Measurements from ENCODE around the gene COQ10B.
"Not testable (repeated sequence)": the region's sequence is repeated elsewhere in the genome, so short reads cannot be mapped to it uniquely, and the experiment has no call there.

The COQ10B gene

DNA sequence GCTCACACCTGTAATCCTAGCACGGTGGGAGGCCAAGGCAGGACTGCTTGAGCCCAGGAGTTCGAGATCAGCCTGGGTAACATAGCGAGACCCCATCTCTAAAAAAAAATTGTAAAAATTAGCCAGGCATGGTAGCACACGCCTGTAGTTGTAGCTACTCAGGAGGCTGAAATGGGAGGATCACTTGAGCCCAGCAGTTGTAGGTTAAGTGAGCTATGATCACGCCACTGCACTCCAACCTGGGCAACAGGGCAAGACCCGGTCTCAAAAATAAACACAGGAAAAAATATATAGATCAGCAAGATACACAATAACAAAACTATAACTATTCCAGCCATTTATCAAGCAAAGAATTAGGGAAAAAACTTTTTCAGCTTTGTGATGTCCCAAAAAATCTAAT is 21.5 kb upstream of the COQ10B start:
- WGBS (ENCODE audit: insufficient coverage, insufficient read length) = no CpG with 5 or more reads among the region's 6 CpGs
- H3K4me3 ChIP-seq (ENCODE audit: low read length) = no peak overlapping the region
- no peak overlapping the region for H3K27ac ChIP-seq (ENCODE audit: low read length)
- H3K36me3 ChIP-seq (ENCODE audit: control insufficient read depth, insufficient read depth, low read length) = no peaks in the 10 kb centered on the region
- H3K27me3 ChIP-seq (ENCODE audit: control insufficient read depth, insufficient read depth, low read length) = no peaks in the 10 kb centered on the region
- no peak for DNase-seq (ENCODE audit: low read depth, low spot score)
- H3K9me3 ChIP-seq (ENCODE audit: control insufficient read depth, insufficient read depth, low read length) = no peaks in the 10 kb centered on the region
- peaks cover 1% of the 10 kb centered on the region; the same call in 1 of the 2 replicates for H3K4me1 ChIP-seq (ENCODE audit: control insufficient read depth, insufficient read depth, low read length)

GRCh38 chr2:197432527-197432926 is 20.8 kb upstream of the COQ10B start:
- H3K4me3 ChIP-seq (ENCODE audit: low read length); H3K27ac ChIP-seq (ENCODE audit: low read length); H3K4me1 ChIP-seq (ENCODE audit: control insufficient read depth, insufficient read depth, low read length); H3K27me3 ChIP-seq (ENCODE audit: control insufficient read depth, insufficient read depth, low read length); H3K36me3 ChIP-seq (ENCODE audit: control insufficient read depth, insufficient read depth, low read length); DNase-seq (ENCODE audit: low read depth, low spot score); H3K9me3 ChIP-seq (ENCODE audit: control insufficient read depth, insufficient read depth, low read length): not testable (repeated sequence)
- WGBS (ENCODE audit: insufficient coverage, insufficient read length) = no CpG with 5 or more reads among the region's 6 CpGs

- H3K36me3 ChIP-seq (ENCODE audit: control insufficient read depth, insufficient read depth, low read length) = no peaks in the 10 kb centered on the region
- no peaks in the 10 kb centered on the region for H3K27me3 ChIP-seq (ENCODE audit: control insufficient read depth, insufficient read depth, low read length)
- H3K4me1 ChIP-seq (ENCODE audit: control insufficient read depth, insufficient read depth, low read length) = peaks cover 1% of the 10 kb centered on the region; the same call in 1 of the 2 replicates
- no peaks in the 10 kb centered on the region for H3K9me3 ChIP-seq (ENCODE audit: control insufficient read depth, insufficient read depth, low read length)
- no CpG with 5 or more reads among the region's 11 CpGs for WGBS (ENCODE audit: insufficient coverage, insufficient read length)
- peak overlapping the region; percentile 99; the same call in 1 of the 2 replicates for H3K4me3 ChIP-seq (ENCODE audit: low read length)
- no peak overlapping the region for H3K27ac ChIP-seq (ENCODE audit: low read length)
- DNase-seq (ENCODE audit: low read depth, low spot score) = no peak
These were observed 19.4 kb upstream of the COQ10B start for GRCh38 chr2:197433780-197434438.

GRCh38 chr2:197434541-197435513 is 18.5 kb upstream of the COQ10B start, which contains the start of gene SF3B1:
TSS of gene SF3B1 (minus strand) at chr2:197435028. CDS start at chr2:197434999, 29 bp downstream.
- H3K36me3 ChIP-seq (ENCODE audit: control insufficient read depth, insufficient read depth, low read length) = no peaks in the 10 kb centered on the region
- H3K9me3 ChIP-seq (ENCODE audit: control insufficient read depth, insufficient read depth, low read length) = no peaks in the 10 kb centered on the region
- H3K4me1 ChIP-seq (ENCODE audit: control insufficient read depth, insufficient read depth, low read length) = peaks cover under 1% of the 10 kb centered on the region; the same call in 1 of the 2 replicates
- no peaks in the 10 kb centered on the region for H3K27me3 ChIP-seq (ENCODE audit: control insufficient read depth, insufficient read depth, low read length)
- H3K4me3 ChIP-seq (ENCODE audit: low read length) = peak within 1 kb of the TSS; percentile 99
- WGBS (ENCODE audit: insufficient coverage, insufficient read length) = no CpG with 5 or more reads among the region's 74 CpGs
- no peak within 1 kb of the TSS for H3K27ac ChIP-seq (ENCODE audit: low read length)
- DNase-seq (ENCODE audit: low read depth, low spot score) = peak; percentile 95

DNA sequence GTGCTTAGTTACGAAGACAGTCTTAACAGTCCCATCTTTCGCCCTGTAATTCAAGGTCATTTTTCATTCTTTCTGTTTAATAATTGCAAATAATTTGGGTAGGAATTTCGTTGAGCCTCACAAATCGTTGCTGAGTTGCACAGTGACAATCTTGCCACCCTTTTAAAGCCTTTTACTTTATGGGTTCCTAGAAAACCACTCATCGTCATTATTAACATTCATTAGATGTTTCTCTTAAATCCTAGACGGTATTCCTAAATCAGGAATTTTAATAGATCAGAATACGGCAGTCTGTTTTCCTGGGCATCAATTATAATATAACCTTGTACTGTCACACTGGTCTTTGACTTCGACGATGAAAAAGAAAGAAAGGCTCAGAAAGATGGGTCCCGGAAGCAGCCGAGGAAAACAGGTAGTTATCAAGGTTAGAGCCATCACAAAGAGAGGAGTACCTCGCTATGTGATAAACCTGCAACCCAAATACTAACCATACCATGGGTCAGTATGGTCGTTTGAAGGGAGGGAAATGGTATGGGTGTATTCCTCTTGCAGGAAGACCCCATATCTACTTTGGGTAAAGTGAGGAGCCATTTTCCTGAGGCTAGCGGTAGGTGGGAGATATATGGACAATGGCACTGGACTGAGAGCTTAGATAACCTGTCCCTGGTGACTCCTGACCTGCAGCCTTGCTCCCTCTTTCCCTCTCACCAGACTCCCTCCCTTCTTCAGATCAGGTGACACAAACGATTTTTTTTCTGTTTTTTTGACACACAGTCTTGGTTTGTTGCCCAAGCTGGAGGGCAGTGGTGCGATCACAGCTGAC is 17.5 kb upstream of the COQ10B start:
- DNase-seq (ENCODE audit: low read depth, low spot score) = no peak
- WGBS (ENCODE audit: insufficient coverage, insufficient read length) = no CpG with 5 or more reads among the region's 16 CpGs
- H3K4me1 ChIP-seq (ENCODE audit: control insufficient read depth, insufficient read depth, low read length) = no peaks in the 10 kb centered on the region; the same call in 1 of the 2 replicates
- no peaks in the 10 kb centered on the region for H3K27me3 ChIP-seq (ENCODE audit: control insufficient read depth, insufficient read depth, low read length)
- H3K4me3 ChIP-seq (ENCODE audit: low read length) = peak overlapping the region; percentile 99; the same call in 1 of the 2 replicates
- no peak overlapping the region for H3K27ac ChIP-seq (ENCODE audit: low read length)
- no peaks in the 10 kb centered on the region for H3K36me3 ChIP-seq (ENCODE audit: control insufficient read depth, insufficient read depth, low read length)
- H3K9me3 ChIP-seq (ENCODE audit: control insufficient read depth, insufficient read depth, low read length) = no peaks in the 10 kb centered on the region

- no peaks in the 10 kb centered on the region for H3K36me3 ChIP-seq (ENCODE audit: control insufficient read depth, insufficient read depth, low read length)
- no peak overlapping the region for H3K4me3 ChIP-seq (ENCODE audit: low read length)
- no peaks in the 10 kb centered on the region; the same call in 1 of the 2 replicates for H3K4me1 ChIP-seq (ENCODE audit: control insufficient read depth, insufficient read depth, low read length)
- H3K9me3 ChIP-seq (ENCODE audit: control insufficient read depth, insufficient read depth, low read length) = no peaks in the 10 kb centered on the region
- WGBS (ENCODE audit: insufficient coverage, insufficient read length) = no CpG with 5 or more reads among the region's 2 CpGs
- H3K27me3 ChIP-seq (ENCODE audit: control insufficient read depth, insufficient read depth, low read length) = no peaks in the 10 kb centered on the region
- DNase-seq (ENCODE audit: low read depth, low spot score) = no peak
- no peak overlapping the region for H3K27ac ChIP-seq (ENCODE audit: low read length)
These were observed 16.0 kb upstream of the COQ10B start for GRCh38 chr2:197437380-197437779.

- H3K27ac ChIP-seq (ENCODE audit: low read length) = no peak overlapping the region
- no peaks in the 10 kb centered on the region for H3K36me3 ChIP-seq (ENCODE audit: control insufficient read depth, insufficient read depth, low read length)
- no peak overlapping the region for H3K4me3 ChIP-seq (ENCODE audit: low read length)
- WGBS (ENCODE audit: insufficient coverage, insufficient read length) = no CpG with 5 or more reads among the region's 5 CpGs
- no peak for DNase-seq (ENCODE audit: low read depth, low spot score)
- H3K9me3 ChIP-seq (ENCODE audit: control insufficient read depth, insufficient read depth, low read length) = no peaks in the 10 kb centered on the region
- no peaks in the 10 kb centered on the region for H3K4me1 ChIP-seq (ENCODE audit: control insufficient read depth, insufficient read depth, low read length)
- no peaks in the 10 kb centered on the region for H3K27me3 ChIP-seq (ENCODE audit: control insufficient read depth, insufficient read depth, low read length)
These were observed 10.5 kb upstream of the COQ10B start for GRCh38 chr2:197442857-197443256.

DNA sequence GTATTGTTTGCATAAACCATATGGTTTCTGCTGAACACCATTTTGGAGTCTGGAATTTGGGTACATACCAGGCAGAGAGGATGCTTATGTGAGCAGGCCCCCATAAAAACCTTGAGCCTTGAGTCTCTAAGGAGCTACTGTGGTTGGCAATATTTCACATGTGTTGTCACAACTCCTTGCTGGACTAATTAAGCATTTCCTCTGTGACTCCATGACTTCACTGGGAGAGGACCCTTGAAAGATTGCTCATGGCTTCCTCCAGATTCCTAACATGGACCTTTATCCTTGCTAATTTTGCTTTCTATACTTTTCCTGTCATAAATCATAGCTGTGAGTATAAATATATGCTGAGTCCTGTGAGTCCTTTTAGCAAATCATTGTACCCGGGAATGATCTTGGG is 7.6 kb upstream of the COQ10B start:
- H3K4me3 ChIP-seq (ENCODE audit: low read length) = no peak overlapping the region
- H3K27me3 ChIP-seq (ENCODE audit: control insufficient read depth, insufficient read depth, low read length) = no peaks in the 10 kb centered on the region
- H3K27ac ChIP-seq (ENCODE audit: low read length) = no peak overlapping the region
- H3K4me1 ChIP-seq (ENCODE audit: control insufficient read depth, insufficient read depth, low read length) = no peaks in the 10 kb centered on the region
- no peaks in the 10 kb centered on the region for H3K9me3 ChIP-seq (ENCODE audit: control insufficient read depth, insufficient read depth, low read length)
- H3K36me3 ChIP-seq (ENCODE audit: control insufficient read depth, insufficient read depth, low read length) = no peaks in the 10 kb centered on the region
- no CpG with 5 or more reads among the region's 1 CpG for WGBS (ENCODE audit: insufficient coverage, insufficient read length)
- no peak for DNase-seq (ENCODE audit: low read depth, low spot score)

GRCh38 chr2:197446844-197447243 is 6.5 kb upstream of the COQ10B start:
- Histone ChIP-seq H3K27ac (ENCODE audit: low read length) (no peak overlapping the region), H3K4me3 (ENCODE audit: low read length) (no peak overlapping the region), H3K4me1 (ENCODE audit: control insufficient read depth, insufficient read depth, low read length) (no peaks in the 10 kb centered on the region), H3K9me3 (ENCODE audit: control insufficient read depth, insufficient read depth, low read length) (no peaks in the 10 kb centered on the region), H3K27me3 (ENCODE audit: control insufficient read depth, insufficient read depth, low read length) (no peaks in the 10 kb centered on the region), H3K36me3 (ENCODE audit: control insufficient read depth, insufficient read depth, low read length) (no peaks in the 10 kb centered on the region)
- no peak for DNase-seq (ENCODE audit: low read depth, low spot score)

- H3K36me3 ChIP-seq (ENCODE audit: control insufficient read depth, insufficient read depth, low read length) = no peaks in the 10 kb centered on the region
- H3K27ac ChIP-seq (ENCODE audit: low read length) = no peak overlapping the region
- DNase-seq (ENCODE audit: low read depth, low spot score) = no peak
- H3K4me1 ChIP-seq (ENCODE audit: control insufficient read depth, insufficient read depth, low read length) = no peaks in the 10 kb centered on the region
- no peaks in the 10 kb centered on the region for H3K27me3 ChIP-seq (ENCODE audit: control insufficient read depth, insufficient read depth, low read length)
- no CpG with 5 or more reads among the region's 25 CpGs for WGBS (ENCODE audit: insufficient coverage, insufficient read length)
- no peaks in the 10 kb centered on the region for H3K9me3 ChIP-seq (ENCODE audit: control insufficient read depth, insufficient read depth, low read length)
- no peak overlapping the region for H3K4me3 ChIP-seq (ENCODE audit: low read length)
These were observed 2.9 kb upstream of the COQ10B start for GRCh38 chr2:197450465-197450864.
